ENCODE measurements around the gene COL26A1. TPM values are rescaled to one million over a fixed set of nuclear protein-coding genes. Genes with fewer than 3 reads are reported as not detected.

Gene COL26A1
- total RNA-seq, 2 donors from 2014 or later: not detected

DNA sequence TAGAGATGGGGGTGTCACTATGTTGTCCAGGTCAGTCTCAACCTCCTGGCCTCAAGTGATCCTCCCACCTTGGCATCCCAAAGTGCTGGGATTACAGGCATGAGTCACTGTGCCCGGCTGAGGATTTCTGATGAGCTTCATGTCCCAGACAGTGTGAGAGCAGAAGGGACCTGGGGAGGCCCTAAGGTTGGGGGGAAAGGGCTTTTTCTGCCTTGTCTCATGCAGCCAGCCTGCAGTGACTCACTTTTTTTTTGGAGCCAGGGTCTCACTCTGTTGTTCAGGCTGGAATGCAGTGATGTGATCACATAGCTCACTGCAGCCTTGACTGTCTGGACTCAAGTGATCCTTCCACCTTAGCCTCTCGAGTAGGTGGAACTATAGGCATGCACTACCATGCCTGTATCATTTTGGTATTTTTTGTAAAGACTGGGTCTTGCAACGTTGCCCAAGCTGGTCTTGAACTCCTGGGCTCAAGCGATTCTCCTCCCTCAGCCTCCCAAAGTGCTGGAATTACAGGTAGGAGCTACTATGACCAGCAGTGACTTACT is 14.6 kb downstream of the COL26A1 start:
- TF ChIP-seq, protein P1, sequence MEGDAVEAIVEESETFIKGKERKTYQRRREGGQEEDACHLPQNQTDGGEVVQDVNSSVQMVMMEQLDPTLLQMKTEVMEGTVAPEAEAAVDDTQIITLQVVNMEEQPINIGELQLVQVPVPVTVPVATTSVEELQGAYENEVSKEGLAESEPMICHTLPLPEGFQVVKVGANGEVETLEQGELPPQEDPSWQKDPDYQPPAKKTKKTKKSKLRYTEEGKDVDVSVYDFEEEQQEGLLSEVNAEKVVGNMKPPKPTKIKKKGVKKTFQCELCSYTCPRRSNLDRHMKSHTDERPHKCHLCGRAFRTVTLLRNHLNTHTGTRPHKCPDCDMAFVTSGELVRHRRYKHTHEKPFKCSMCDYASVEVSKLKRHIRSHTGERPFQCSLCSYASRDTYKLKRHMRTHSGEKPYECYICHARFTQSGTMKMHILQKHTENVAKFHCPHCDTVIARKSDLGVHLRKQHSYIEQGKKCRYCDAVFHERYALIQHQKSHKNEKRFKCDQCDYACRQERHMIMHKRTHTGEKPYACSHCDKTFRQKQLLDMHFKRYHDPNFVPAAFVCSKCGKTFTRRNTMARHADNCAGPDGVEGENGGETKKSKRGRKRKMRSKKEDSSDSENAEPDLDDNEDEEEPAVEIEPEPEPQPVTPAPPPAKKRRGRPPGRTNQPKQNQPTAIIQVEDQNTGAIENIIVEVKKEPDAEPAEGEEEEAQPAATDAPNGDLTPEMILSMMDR (IDR thresholded peaks at IDR 0.05): no peak
- peaks cover 0 to 15% of the 10 kb centered on the region in 2 donors for H3K4me1 ChIP-seq
- no peaks in the 10 kb centered on the region for H3K27me3 ChIP-seq
- DNase-seq (ENCODE audit: low spot score): no peak
- H3K9me3 ChIP-seq: peaks cover 0 to 4% of the 10 kb centered on the region in 2 donors
- no peak overlapping the region for H3K27ac ChIP-seq
- H3K36me3 ChIP-seq: no peaks in the 10 kb centered on the region
- H3K4me3 ChIP-seq: no peak overlapping the region

DNA sequence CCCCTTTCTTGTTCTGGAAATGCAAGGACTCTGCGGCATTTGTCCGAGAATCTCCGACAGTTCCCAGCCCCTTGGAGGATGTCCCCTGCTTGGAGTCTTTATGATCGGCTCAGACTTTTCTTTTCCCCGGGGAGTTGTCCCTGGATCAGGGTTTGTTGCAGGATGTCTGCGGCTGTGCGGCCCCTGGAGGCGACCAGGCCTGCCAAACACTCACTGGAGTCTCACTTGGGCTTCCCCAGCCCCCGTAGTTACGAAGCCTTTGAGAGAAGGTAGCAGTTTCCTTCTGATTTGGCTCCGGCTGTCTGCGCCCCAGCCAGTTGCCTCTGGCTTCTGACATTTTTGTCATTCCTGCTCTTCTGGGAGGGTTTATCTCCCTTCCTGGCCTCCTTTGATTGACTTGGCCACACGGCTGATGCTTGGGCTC is 16.1 kb downstream of the COL26A1 start:
- Histone ChIP-seq H3K27me3 (no peaks in the 10 kb centered on the region), H3K4me1 (peaks cover 0 to 10% of the 10 kb centered on the region in 2 donors), H3K36me3 (no peaks in the 10 kb centered on the region), H3K27ac (no peak overlapping the region), H3K9me3 (peaks cover 0 to 6% of the 10 kb centered on the region in 2 donors), H3K4me3 (no peak overlapping the region)
- no peak for DNase-seq (ENCODE audit: low spot score)
- TF ChIP-seq, protein P1 (IDR thresholded peaks at IDR 0.05): no peak

DNA sequence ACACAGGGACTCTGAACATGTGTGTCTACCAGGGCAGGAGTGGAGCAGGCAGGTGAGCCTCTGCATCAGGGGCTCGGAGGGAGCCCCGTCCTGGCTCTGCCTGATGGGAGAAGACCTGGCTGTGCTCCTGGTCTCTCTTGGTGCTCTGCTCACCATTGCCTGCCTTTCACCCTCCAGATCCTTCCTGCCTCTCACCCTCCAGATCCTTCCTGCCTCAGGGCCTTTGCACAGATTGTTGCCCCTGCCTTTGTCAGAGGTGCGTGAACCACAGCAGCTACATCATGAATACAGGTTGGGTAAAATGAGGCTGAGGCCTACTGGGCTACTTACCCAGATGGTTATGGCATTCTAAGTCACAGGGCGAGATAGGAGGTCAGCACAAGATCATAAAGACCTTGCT is 16.6 kb downstream of the COL26A1 start:
- Histone ChIP-seq H3K27ac (no peak overlapping the region), H3K4me1 (peaks cover 0 to 8% of the 10 kb centered on the region in 2 donors), H3K36me3 (no peaks in the 10 kb centered on the region), H3K9me3 (peaks cover 0 to 6% of the 10 kb centered on the region in 2 donors), H3K27me3 (no peaks in the 10 kb centered on the region), H3K4me3 (no peak overlapping the region)
- TF ChIP-seq, protein P1 (IDR thresholded peaks at IDR 0.05): no peak
- DNase-seq (ENCODE audit: low spot score): no peak

DNA sequence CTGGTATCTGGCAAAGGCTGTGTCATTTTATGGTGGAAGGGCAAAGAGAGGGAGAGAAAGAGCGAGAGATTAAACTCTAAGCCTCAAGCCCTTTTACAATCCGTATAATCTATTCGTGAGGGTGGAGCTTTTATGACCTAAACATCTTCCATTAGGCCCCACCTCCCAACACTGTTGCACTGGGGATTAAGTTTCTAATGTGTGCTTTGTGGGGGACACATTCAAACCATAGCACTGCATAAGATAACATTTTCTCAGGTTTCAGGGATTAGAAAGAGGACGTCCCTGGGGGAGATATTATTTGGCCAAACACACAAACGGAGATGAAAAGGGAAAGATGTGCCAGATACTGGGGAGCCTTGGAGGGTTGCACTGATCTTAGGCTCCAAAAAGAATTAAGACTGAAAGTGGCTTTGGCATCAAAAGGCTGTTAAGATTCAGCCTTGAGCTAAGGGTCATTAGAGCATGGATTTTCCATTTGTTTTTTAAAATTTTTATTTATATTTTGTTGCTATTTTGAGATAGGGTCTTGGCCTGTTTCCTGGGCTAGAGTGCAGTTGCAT is 19.0 kb downstream of the COL26A1 start:
- no peak for DNase-seq (ENCODE audit: low spot score)
- peaks cover 0 to 6% of the 10 kb centered on the region in 2 donors for H3K9me3 ChIP-seq
- H3K4me1 ChIP-seq: peaks cover 0 to 8% of the 10 kb centered on the region in 2 donors
- no peaks in the 10 kb centered on the region for H3K36me3 ChIP-seq
- TF ChIP-seq, protein P1 (IDR thresholded peaks at IDR 0.05): no peak
- no peak overlapping the region for H3K27ac ChIP-seq
- H3K4me3 ChIP-seq: no peak overlapping the region
- H3K27me3 ChIP-seq: no peaks in the 10 kb centered on the region

DNA sequence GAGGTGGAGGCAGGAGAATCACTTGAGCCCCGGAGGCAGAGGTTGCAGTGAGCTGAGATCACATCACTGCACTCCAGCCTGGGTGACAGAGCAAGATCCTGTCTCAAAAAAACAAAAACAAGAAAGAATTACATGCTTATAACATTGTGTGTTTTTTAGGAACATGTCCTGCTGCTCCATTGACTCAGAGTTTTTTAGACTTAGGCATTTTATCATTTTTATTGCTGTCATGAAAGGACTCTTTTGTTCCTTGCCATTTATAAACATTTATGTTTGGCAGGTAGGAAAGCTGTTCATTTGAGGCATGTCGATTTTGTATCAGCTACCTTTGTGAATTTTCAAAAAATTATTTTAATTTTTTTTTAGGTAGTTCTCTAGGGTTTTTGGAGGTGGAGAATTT is 20.3 kb downstream of the COL26A1 start:
- Histone ChIP-seq H3K36me3 (no peaks in the 10 kb centered on the region), H3K4me1 (peaks cover 0 to 8% of the 10 kb centered on the region in 2 donors), H3K27ac (no peak overlapping the region), H3K4me3 (no peak overlapping the region), H3K27me3 (no peaks in the 10 kb centered on the region), H3K9me3 (peaks cover 0 to 6% of the 10 kb centered on the region in 2 donors)
- no peak for DNase-seq (ENCODE audit: low spot score)
- TF ChIP-seq, protein P1 (IDR thresholded peaks at IDR 0.05): no peak

DNA sequence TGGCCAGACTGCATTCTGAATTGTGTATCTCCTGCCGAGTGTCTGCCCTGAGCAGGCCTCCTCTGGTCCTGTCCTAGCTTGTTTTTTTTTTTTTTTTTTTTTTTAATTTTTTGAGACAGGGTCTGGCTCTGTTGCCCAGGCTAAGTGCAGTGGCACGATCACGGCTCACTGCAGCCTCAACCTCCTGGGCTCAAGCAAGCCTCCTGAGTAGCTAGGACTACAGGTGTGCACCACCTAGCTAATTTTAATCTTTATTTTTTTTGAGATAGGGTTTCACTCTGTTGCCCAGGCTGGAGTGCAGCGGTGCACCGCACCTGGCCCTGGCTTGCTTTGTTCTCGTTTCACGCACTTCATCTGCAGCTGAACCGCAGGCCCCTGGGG is 23.5 kb downstream of the COL26A1 start:
- Histone ChIP-seq H3K27me3 (no peaks in the 10 kb centered on the region), H3K4me1 (no peaks in the 10 kb centered on the region), H3K27ac (no peak overlapping the region), H3K36me3 (no peaks in the 10 kb centered on the region), H3K4me3 (no peak overlapping the region), H3K9me3 (peaks cover 0 to 6% of the 10 kb centered on the region in 2 donors)
- TF ChIP-seq, protein P1 (IDR thresholded peaks at IDR 0.05): no peak
- no peak for DNase-seq (ENCODE audit: low spot score)

All from right atrium auricular region (tissue), 2 donors.